A172 (cell line): Measurements from ENCODE around the gene ARL6. TPM values are rescaled to one million over a fixed set of nuclear protein-coding genes. Genes with fewer than 3 reads are reported as not detected.
"Not testable (repeated sequence)": the region's sequence is repeated elsewhere in the genome, so short reads cannot be mapped to it uniquely, and the experiment has no call there.

Experiments used
- DNase-seq: peaks from one replicate; pipeline ENCODE4 v3.0.0-alpha.2; 2015; ENCODE audit warnings: low spot score
- total RNA-seq: library from RNA; depleted of rRNA; stranded (reverse); fragments of >200 nt; shearing (Covaris generic); gene quantifications from 2 replicates; pipeline ENCODE4 v1.2.3, GENCODE V29; 2014; rRNA removed

Gene ARL6
- total RNA-seq, 1 experiment from 2014 or later = 31.3 TPM

- DNase-seq = peak; percentile 41
Observed at GRCh38 chr3:97821287-97821773, 56.8 kb downstream of the ARL6 start.

- DNase-seq = peak; percentile 61
Observed at GRCh38 chr3:97821774-97822358, 57.3 kb downstream of the ARL6 start, which contains the start of gene CRYBG3. Gene CRYBG3, plus strand, starts transcription at chr3:97822011. Its CDS starts 196 bp downstream, at chr3:97822207.

GRCh38 chr3:97822359-97822775 lies 57.8 kb downstream of the ARL6 start:
- DNase-seq = peak; percentile 30

- no peak for DNase-seq
Observed at GRCh38 chr3:97823046-97824004, 58.8 kb downstream of the ARL6 start.

- DNase-seq = no peak
Observed at GRCh38 chr3:97825101-97825500, 60.5 kb downstream of the ARL6 start.

GRCh38 chr3:97827741-97828471 lies 63.3 kb downstream of the ARL6 start:
- DNase-seq = peak; percentile 8

DNA sequence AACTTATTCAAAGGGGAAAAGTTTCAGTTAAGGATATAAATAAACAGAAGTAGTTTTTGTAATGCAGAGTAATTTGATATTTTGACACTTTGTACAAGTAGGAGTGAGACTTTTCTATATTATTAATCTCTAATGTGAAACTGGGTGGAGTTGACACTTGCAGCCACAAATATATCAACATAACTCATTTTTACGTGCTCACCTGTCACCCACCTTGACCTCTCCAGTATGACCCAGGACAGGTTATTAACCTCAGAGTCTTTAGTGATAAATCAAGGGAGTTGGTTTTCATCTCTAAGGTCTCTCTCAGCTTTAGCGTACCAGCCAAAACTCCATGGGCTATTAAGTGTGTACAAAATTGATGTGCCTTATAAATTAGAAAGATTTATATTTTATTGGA lies 64.6 kb downstream of the ARL6 start:
- no peak for DNase-seq

- DNase-seq = no peak
Observed at GRCh38 chr3:97830638-97831037, 66.1 kb downstream of the ARL6 start.

DNA sequence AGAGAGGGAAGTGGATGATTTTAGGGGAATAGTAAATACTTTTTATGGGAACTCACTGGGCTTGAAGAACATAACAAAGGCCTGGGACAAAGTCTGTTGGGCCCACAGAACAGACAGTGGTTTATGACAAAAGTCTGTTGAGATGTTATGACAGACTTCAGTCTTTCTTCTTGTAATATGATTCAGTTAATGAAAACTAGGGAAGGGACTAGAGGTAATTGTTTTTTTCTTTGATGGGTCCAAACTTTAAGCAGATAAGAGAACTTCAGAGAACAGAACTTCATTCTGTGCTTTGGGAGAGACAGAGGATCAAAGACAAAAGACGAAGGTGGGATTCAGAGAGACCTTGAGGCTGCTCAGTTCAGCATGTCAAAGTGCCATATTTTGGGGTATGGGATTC lies 66.6 kb downstream of the ARL6 start:
- DNase-seq = no peak

DNA sequence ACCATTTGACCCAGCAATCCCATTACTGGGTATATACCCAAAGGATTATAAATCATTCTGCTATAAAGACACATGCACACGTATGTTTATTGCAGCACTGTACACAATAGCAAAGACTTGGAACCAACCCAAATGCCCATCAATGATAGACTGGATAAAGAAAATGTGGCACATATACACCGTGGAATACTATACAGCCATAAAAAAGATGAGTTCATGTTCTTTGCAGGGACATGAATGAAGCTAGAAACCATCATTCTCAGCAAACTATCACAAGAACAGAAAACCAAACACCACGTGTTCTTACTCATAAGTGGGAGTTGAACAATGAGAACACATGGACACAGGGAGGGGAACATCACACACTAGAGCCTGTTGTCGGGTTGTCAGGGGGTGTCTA lies 68.6 kb downstream of the ARL6 start:
- DNase-seq = not testable (repeated sequence)

- DNase-seq = peak; percentile 11
Observed at GRCh38 chr3:97835761-97836160, 71.2 kb downstream of the ARL6 start.

GRCh38 chr3:97838393-97838792 lies 73.8 kb downstream of the ARL6 start:
- no peak for DNase-seq

DNA sequence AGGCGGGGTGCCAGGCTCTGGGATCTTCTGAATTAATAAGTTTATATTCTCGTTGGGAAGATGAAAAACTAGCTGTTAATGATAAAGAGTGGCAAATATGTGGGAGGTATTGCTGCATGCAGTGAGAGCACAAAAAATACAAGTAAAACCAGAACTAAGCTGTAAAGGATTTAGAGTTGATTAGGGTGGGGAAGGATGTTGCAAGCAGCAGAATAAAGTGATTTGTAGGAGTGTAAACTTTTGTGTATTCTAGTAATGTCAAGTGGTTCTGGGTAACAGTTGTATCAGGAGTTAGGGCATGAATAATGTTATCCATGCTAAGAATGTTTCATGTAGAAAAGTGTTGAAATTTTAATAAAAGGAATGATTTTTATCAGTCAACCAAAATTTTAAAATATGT lies 75.4 kb downstream of the ARL6 start:
- DNase-seq = no peak

DNA sequence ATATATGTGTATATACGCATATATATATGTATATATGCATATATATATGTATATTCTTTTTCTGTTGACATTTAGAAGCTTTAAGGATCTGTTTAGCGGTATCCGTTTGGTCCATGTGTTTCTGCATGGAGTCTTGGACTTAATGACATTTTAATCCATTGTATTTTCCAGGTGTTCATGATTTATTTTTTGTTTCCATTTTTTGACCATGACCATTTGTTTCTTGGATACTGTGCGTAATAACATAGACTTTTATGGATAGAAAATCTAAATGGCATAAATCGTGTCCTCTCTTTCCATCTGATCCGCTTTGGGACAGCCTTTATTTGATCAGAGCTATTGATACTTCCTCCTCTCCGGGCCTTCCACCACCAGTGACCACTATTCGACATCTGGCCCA lies 76.7 kb downstream of the ARL6 start:
- no peak for DNase-seq

- DNase-seq = no peak
Observed at GRCh38 chr3:97841956-97842355, 77.4 kb downstream of the ARL6 start.

- DNase-seq = no peak
Observed at GRCh38 chr3:97848779-97849178, 84.2 kb downstream of the ARL6 start.

Other genes with a start within 250 kb of the ARL6 start
- gene CRYBG3, start 57.3 kb downstream of the ARL6 start, total RNA-seq = 9.2 and 11.7 TPM in 2 replicates
- gene RIOX2, start 207.7 kb downstream of the ARL6 start, total RNA-seq = 36.4 and 42.3 TPM in 2 replicates